Glutamatergic neuron (in vitro differentiated cells): Measurements from ENCODE around the gene VWF. TPM values are rescaled to one million over a fixed set of nuclear protein-coding genes. Genes with fewer than 3 reads are reported as not detected.
"Not testable (repeated sequence)": the region's sequence is repeated elsewhere in the genome, so short reads cannot be mapped to it uniquely, and the experiment has no call there.

Experiments used
- DNase-seq: peaks from one replicate; pipeline ENCODE4 v3.0.0; 2022
- H3K27ac Mint-ChIP-seq: one replicate; pipeline ENCODE4 v1.8.0; 2020; ENCODE audit warnings: mild to moderate bottlenecking, mixed read lengths, inconsistent platforms; ENCODE audit not compliant: unreplicated experiment
- H3K27me3 Mint-ChIP-seq: one replicate; pipeline ENCODE4 v1.8.0; 2020; ENCODE audit warnings: mild to moderate bottlenecking, moderate library complexity, mixed read lengths, inconsistent platforms; ENCODE audit not compliant: unreplicated experiment
- H3K36me3 Mint-ChIP-seq: one replicate; pipeline ENCODE4 v1.8.0; 2020; ENCODE audit warnings: mild to moderate bottlenecking, mixed read lengths, inconsistent platforms; ENCODE audit not compliant: unreplicated experiment
- H3K4me1 Mint-ChIP-seq: one replicate; pipeline ENCODE4 v1.8.0; 2020; ENCODE audit warnings: mild to moderate bottlenecking, low read depth, mixed read lengths, inconsistent platforms; ENCODE audit not compliant: unreplicated experiment
- H3K4me3 Mint-ChIP-seq: one replicate; pipeline ENCODE4 v1.8.0; 2020; ENCODE audit warnings: mild to moderate bottlenecking, mixed read lengths, inconsistent platforms; ENCODE audit not compliant: unreplicated experiment
- H3K9me3 Mint-ChIP-seq: one replicate; pipeline ENCODE4 v1.8.0; 2020; ENCODE audit warnings: mild to moderate bottlenecking, moderate library complexity, mixed read lengths, inconsistent platforms; ENCODE audit not compliant: unreplicated experiment
- total RNA-seq: library from RNA; stranded (reverse); fragmentation: NEBNext Ultra II Directional; extraction: Animal tissue kit (Norgen Biotek cat#: 25700); gene quantifications from one replicate; pipeline ENCODE4 v1.2.1, GENCODE V29; 2021; ENCODE audit not compliant: unreplicated experiment
- TF ChIP-seq, protein P1 (sequence below): fragments of 200-600 bp; sonication (generic); IDR thresholded peaks from one replicate; pipeline ENCODE4 v1.5.0; 2021; ENCODE audit not compliant: partially characterized antibody, unreplicated experiment

Gene VWF
- total RNA-seq, 1 donor from 2014 or later: 0.37 TPM

DNA sequence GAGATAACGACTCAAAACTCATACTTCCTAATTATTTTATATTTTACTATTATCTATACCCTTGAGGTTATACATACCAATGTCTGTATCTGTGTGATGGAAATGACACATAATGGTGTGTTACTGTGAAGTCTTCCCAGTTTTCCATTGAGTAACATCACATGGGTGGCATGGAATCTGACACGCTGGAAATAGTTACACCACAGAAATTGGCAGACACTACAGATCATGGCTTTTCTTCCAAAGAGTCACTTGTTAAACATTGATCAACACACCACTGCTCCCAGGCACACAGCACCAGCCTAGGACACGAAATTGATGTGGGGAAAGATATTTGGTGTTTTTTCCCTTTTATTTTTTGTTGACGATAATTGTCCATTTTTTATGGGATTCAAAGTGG lies 33.0 kb upstream of the VWF start:
- Mint-ChIP-seq H3K27me3 (peaks cover 10% of the 10 kb centered on the region), H3K4me1 (no peaks in the 10 kb centered on the region), H3K27ac (no peak overlapping the region), H3K4me3 (no peak overlapping the region), H3K9me3 (no peaks in the 10 kb centered on the region), H3K36me3 (peaks cover 9% of the 10 kb centered on the region)
- DNase-seq: no peak
- TF ChIP-seq, protein P1, sequence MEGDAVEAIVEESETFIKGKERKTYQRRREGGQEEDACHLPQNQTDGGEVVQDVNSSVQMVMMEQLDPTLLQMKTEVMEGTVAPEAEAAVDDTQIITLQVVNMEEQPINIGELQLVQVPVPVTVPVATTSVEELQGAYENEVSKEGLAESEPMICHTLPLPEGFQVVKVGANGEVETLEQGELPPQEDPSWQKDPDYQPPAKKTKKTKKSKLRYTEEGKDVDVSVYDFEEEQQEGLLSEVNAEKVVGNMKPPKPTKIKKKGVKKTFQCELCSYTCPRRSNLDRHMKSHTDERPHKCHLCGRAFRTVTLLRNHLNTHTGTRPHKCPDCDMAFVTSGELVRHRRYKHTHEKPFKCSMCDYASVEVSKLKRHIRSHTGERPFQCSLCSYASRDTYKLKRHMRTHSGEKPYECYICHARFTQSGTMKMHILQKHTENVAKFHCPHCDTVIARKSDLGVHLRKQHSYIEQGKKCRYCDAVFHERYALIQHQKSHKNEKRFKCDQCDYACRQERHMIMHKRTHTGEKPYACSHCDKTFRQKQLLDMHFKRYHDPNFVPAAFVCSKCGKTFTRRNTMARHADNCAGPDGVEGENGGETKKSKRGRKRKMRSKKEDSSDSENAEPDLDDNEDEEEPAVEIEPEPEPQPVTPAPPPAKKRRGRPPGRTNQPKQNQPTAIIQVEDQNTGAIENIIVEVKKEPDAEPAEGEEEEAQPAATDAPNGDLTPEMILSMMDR: no peak

DNA sequence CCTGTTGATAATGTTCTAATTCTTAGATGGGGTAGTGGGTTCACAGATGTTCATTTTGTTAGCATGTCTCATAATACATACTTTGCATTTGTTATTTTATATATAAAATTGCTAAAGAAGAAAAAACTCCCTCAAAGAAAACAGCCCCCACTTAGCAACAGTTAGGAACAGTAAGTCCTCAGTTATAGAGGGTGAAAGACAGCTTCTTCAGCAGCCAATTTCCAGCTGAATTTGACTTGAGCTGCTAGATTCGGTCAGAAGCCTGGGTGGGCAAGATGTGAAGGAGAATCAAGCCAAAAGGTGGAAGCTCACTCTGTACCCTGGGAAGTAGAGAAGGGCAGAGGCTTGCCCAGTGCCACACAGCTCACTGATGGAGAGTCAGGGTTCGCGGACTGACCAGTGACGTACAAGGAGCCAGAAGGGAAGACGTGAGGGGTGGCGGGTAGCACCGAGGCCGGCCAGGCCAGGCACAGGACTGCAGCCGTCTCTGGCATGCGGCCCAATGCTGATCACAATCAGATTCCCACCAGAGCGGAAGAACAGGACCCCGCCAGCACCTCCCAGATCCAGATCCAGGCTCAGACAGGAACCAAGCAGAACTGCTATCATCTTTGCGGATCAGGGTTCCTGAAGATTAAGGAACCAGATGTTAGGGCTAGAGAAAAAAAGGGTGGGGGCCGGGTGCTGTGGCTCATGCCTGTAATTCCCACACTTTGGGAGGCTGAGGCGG lies 30.4 kb upstream of the VWF start:
- Mint-ChIP-seq H3K27me3 (no peaks in the 10 kb centered on the region), H3K4me1 (no peaks in the 10 kb centered on the region), H3K9me3 (no peaks in the 10 kb centered on the region), H3K36me3 (no peaks in the 10 kb centered on the region), H3K27ac (no peak overlapping the region), H3K4me3 (no peak overlapping the region)
- TF ChIP-seq, protein P1: no peak
- DNase-seq: no peak

- H3K4me1 Mint-ChIP-seq, H3K36me3 Mint-ChIP-seq, H3K9me3 Mint-ChIP-seq, H3K27me3 Mint-ChIP-seq, H3K4me3 Mint-ChIP-seq, DNase-seq, H3K27ac Mint-ChIP-seq: not testable (repeated sequence)
Measured at GRCh38 chr12:6148722-6149121, 24.3 kb upstream of the VWF start.

DNA sequence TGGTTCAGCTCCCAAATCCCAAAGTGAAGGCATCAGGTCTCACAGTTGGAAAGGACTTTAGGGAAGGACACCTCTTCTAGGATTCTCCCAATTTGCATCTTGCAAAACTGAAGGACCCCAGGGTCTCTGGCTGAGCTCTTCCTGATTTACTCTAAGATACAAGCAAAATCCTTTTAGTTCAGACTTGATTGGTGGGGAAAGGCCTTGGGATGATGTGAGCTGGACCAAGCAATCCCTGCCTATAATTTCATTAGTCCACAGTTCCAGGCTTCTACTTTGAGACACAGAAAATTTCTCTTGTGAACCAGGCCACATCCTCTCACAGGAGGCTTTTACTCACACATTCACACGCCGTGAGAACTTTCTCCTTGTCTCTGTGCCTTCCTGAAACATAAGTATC lies 23.6 kb upstream of the VWF start:
- Mint-ChIP-seq H3K36me3 (no peaks in the 10 kb centered on the region), H3K27me3 (no peaks in the 10 kb centered on the region), H3K9me3 (peaks cover under 1% of the 10 kb centered on the region), H3K4me1 (no peaks in the 10 kb centered on the region), H3K27ac (no peak overlapping the region), H3K4me3 (no peak overlapping the region)
- DNase-seq: no peak
- TF ChIP-seq, protein P1: no peak

GRCh38 chr12:6146951-6147350 lies 22.5 kb upstream of the VWF start:
- Mint-ChIP-seq H3K9me3 (peaks cover 2% of the 10 kb centered on the region), H3K4me1 (no peaks in the 10 kb centered on the region), H3K36me3 (no peaks in the 10 kb centered on the region), H3K27ac (no peak overlapping the region), H3K27me3 (no peaks in the 10 kb centered on the region), H3K4me3 (no peak overlapping the region)
- DNase-seq: no peak
- TF ChIP-seq, protein P1: no peak
